Activated CD4-positive, alpha-beta T cell treated with anti-CD3 and anti-CD28 coated beads for 24 hours (primary cell): ENCODE measurements around the gene LAMA1.

Experiments used
- DNase-seq, 2 donors: peaks; one replicate each; pipeline ENCODE4 v3.0.0-alpha.2; 2020; ENCODE audit warnings: low read depth in 2 of 2

Gene LAMA1

DNA sequence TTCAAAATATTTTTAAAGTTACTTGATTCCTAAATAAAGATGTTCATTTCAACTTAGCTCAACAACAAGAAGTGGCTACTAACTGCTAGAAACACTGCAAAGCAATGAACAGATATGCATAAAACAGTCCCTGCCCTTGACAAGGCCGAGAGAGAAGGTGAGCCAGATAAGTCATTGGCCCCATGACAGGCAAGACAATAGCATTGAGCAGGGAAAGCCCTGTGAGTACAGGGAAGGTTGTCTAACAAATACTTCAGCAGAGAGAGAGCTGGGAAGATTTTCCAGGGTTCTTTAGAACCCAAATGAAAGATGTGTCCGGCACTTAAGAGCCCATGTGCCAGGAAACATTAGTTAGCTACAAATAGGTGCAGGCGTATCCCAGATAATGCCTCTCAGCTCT lies 4.7 kb downstream of the LAMA1 start:
- no peak for DNase-seq

DNA sequence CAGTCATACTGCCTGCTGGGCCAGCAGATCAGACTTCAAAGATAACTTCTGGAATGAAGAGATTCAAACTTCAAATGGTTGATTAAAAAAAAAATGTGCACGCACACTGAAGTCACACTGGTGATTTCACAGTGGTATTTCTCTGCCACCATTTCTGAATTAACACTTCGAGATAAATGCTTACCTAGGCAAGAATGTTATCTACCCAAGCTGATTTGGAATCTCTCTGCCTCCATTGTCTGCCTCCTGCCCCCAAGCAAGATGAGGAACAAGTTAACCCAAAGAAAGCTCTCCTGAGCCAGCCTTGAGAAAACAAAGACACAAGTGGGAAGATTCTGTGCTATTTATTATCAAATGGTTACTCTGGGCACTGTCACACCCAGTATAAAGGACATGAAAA lies 6.5 kb downstream of the LAMA1 start:
- no peak for DNase-seq

DNA sequence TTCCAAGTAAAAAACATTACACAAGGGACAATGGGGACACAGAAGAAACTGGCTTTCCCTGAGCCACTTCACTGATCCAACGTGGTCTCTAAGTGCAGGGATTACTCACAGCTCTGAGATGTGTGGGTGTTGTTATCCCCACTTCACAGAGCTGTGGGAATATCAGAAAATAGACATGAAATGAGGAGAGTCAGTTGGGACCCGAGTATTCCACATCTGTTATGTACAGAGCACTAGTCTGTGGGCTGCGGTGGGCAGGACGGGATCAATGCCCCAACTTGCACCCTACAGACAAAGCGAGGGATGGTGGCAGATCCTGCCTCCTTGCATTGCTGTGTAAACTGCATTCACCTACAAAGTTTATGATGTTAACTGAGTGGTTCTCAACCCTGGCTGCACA lies 11.7 kb downstream of the LAMA1 start:
- no peak for DNase-seq

DNA sequence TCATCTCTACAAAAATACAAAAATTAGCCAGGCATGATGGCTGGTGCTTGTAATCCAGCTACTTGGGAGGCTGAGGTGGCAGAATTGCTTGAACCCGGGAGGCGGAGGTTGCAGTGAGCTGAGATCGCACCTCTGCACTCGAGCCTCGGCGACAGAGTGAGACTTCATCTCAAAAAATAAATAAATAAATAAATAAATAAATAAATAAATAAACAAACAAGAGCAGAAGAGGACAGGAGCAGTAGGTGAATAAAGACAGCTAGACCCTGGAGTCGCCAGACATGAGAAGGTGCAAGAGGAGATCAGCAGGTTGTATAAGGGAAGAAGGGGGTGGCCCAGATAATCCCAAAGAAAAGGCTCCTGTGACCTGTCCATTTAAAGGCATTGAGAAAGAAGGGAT lies 12.3 kb downstream of the LAMA1 start:
- no peak for DNase-seq

DNA sequence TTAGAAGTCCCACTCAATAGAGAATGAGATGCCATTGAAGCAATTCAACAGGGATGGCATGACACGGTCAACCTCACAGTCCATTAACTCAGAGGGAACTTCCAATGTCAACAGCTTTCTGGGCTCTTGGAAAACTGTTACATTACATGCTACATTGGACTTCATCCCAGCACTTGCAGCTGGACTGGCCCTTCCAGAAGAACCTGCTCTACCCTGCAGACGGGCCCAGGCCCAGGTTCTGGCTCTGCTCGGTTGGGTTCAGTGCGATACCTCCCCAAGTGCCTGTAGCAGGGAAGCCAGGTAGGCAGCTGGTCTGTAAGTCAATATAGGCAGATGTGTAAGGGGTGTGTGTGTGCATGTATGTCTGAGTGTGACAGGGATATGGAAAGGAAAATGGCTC lies 12.9 kb downstream of the LAMA1 start:
- DNase-seq: no peak

DNA sequence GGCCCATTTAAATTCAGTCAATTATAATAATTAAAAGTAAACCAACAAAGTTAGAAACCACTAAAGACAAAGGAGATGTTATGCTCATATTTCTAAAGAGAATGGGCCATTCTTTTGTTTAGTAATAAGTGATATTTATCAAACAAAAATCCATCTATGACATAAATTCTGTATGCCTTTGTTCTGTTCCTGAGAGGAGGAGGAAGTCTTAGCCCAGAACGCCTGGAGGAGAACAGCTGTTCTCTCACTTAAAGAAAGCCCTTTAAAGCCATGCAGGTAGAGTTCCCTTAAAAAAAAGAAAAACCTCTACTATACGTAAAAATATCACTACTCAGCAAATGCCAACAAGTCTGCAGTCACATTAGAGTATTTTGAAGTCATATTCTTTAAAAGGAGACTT lies 15.5 kb downstream of the LAMA1 start:
- no peak for DNase-seq

DNA sequence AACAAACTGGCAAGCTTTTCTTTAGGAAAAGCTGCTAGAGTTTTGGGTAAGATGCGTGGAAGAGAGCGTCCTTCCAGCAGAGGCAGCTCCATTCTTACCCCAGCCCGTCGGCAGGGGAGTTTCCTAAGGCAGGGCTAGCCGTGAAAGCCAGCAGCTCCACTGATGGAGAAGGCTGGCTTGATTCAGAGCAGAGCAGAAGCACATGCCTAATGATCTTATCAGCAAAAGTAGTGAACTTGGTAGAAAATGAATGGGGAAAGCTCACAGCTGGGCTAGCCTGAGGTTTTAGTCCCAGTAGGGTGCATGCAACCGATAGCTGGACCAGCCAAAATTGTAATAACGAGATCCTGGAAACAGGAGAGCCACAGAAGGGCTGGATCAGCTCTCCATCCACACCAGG lies 20.8 kb downstream of the LAMA1 start:
- DNase-seq: no peak

DNA sequence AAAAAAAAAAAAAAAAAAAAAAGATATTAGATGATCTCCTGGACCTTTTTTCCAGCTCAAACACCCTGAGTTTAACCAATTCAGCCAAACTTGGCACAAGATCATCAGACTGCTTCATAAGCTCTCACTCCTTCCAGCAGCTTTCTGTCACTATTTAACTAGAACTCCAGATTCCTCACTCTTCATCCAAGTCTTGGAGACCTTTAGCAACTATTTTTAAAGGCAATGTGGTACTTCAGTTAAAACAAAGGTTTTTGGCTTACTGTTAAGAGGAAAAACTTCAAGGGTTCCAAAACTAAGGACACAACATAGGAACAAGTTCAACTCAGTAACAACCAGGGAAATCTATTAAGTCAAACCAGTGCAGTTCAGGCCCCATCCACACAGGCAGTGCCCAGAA lies 23.2 kb downstream of the LAMA1 start:
- DNase-seq: no peak

DNA sequence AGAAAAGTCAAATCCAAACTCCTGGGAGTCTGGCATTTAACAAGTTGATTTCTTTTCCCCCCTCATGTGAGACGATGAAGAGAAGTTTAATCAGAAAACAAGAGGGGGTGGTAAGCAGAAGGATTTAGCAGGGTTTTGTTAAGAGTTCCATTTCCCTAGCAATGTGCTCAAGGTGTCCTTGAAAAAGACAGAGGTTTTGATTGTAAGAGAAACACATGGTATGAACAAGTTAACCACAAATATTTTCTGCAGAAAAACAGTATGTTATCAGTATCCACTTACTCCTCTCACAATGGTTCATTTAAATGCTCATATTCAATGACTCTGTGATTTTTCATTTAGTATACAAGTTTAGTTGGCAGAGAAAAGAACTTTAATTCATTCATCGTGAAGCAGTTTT lies 26.8 kb downstream of the LAMA1 start:
- no peak for DNase-seq

DNA sequence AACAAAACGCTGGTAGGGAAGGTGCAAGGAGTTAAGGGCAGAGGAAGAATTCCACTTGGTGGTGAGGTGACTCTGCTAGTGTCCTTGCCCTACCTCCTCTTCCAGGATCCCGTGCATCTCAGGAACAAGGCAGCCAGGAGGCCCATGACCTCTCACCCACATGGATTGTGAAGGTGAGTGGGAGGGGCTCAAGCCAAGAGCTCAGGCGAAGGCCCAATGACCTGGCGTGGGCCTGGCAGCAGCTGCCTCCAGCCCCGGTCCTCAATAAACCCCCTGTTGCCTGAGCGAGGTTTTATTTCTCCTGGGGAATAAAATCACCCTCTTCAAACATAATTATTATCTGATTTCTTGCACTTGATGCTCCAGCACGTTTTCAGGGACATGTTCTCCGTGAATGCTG lies 28.2 kb downstream of the LAMA1 start:
- DNase-seq: no peak

DNA sequence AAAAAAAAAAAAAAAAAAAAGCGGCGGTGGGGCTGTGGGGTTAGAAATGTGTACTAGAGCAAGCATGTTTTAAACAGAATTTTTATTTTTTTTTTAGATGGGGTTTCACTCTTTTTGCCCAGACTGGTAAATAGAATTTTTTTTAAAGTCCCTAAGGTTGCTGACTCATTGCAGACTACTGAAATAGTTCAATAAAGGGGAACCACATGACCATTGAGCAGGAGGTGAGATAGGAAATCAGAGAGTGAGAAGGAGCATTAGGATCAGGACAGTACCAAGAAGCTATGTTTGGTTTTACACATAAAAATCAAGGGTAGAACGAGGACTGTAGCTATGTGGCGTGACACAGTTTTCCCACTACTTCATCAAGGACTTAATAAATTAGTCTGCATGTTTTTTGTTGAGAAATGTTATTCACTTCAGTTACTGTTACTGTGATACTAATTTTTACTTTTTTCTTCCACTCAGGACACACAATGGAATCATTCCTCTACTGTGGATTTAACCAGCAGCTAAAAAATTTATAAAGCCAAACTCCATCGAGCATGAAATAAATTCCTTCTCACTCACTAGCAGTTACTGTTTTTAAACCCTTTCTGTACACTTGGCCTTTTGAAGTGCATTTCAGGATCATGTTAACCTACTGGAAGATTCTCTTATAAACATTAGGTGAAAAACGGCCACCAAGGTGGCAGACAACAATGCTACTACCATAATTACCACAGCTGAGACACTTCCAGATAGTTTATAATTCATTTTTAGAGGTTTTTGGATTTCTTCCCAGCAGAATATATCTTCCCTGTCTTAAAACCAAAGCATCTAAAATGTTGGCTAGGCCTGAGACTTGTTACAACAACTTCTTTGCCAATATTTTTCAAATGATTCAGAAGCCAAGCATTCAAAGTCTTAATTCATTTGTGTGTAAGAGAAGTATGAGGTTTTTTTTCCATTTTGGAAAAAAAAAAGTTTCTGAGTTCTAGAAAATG lies 33.2 kb downstream of the LAMA1 start:
- DNase-seq: no peak

DNA sequence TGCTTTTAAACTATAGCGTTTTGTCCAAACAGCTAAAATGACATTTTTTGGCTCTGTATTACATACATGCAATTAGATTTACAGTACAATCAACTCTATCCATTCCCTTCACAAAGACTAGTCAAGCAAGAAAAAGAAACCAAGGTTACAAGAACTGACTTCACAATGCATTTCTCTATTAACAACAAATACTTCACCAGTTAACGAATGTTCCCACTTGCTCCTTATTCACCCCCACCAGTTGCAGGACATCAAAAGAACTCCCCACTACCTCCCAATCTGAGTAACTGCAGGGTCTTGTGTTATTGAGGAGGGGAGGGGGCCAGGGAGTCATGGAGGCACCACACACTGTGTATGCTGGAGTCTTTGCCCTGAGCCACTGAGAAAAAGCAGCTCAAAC lies 34.9 kb downstream of the LAMA1 start:
- DNase-seq: no peak

DNA sequence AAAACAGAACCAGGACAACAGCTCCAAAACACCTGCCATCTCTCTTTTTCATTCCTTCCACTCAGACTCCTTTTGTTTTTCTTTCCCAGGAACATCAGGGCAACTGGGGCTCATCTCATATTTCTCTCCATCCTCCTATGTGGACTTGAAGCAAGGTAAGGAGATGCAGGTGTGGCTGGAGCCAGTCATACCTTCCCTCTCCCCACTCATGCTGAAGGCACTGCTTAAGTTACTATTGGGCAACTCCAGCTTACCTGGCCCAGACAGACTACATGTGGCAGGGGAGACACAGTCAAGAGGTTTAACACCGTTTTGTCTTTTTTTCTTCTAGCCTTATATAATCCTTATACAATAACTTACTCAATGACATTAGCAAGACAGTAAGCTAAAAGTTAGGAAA lies 38.4 kb downstream of the LAMA1 start:
- DNase-seq: no peak

DNA sequence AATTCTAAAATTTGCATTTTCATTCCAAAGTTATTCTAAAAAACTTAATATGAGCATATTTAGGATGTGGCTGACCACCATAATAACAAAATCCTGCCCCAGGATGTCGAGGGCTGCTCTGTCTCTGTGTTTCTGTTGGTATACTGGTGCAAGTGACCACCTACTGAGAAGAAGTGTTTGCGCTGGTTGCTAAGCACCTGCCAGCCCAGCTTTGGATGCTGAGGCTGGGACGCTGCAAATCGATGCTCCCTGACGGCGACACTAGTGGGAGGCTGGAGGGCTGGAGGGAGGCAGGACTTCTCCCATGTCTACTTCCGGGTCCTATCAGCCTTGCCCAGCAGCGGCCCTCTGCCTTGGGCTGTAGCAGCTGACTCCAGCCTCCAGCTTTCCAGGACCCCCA lies 45.0 kb downstream of the LAMA1 start:
- no peak for DNase-seq

DNA sequence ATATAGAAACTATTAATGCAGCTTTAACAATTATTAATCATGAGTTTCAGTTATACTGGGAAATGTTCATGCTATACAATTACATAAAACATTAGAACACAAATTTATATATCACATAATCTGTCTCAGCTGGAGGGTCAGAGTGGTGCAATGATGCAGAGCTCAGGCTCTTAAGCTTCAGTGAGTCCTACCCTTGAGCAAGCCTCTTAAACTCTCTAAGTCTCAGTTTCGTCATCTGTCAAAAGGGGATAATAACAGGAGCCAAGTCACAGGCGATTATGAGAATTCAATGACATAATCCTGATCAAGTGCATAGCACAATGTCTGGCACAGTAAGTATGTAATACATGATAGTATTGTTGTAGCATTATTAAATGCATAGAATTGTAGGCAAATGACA lies 46.0 kb downstream of the LAMA1 start:
- no peak for DNase-seq

DNA sequence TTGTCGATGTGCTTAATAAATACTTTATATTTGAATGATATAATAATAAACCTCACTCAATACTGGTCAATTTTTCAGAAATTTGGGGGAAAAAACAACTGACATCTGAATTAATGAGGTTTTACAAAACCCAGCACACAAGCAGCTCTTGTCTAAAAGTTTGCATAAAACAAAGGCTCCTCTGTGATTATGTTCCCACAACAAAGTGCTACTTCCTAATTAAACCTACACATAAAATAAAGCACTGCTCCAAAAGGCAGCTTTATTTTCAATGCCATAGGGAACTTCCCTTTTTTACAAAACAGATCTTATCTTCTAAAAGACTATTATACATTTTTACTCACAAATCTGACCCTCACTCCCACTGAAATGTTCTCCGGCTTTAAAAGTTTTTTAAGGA lies 47.1 kb downstream of the LAMA1 start:
- no peak for DNase-seq

DNA sequence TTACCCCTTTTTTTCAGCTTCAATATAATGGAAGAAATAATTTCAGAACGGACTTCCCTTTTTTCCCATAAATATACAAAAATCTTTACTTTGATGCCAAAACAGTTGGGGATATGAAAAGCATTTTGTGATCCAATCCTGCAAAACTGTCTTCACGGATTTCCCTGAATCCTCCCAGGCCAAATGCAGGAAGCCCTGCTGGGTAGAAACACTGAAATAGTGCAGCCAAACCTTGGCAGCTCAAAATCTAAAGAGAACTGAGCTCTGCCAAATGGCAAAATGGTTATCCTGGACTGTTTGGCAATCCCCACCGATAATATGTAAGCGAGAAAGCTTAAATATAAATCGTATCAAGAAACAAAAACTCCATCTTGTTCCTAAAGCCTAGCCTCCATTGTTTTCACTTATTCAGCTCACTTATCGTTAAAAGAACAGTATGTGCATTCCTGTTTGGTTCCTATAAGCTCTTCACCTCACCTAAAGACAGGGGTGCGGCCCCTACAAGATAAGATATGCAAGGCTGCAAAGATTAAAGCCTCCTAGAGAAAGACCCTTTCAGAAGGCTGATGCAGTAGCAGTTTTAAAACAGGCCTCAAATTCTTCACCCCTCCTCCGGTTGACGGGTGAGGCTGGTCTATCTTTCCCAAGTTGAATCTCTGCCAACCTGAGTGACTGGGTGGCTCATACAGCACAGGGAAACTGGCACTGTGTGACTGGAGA lies 48.6 kb downstream of the LAMA1 start:
- DNase-seq: no peak

DNA sequence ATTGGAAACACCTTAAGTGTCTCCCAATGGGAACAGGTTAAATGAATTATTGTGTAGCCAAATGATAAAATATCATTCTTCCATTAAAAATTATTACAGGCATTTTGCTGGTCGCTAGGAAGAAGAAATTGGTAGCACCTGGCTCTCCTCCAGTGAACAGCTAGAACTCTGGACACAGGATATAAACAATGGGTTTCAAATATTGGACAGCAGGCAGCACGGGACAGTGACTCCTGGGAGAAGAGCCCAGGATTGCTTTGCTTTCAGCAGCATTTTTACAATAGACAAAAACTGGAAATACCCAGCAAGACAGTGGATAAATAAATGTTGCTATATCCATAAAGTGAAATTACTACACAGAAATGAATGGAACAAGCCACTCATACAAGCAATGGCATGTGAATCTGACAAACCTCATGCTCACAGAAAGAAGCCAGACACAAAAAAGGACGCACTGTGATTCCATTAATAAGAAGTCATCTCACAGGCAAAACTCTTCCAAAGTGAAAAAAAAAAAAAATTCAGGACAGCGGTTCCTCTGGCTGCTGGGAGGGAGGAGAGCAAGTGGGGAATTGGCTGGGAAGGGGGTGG lies 50.5 kb downstream of the LAMA1 start:
- DNase-seq: no peak

DNA sequence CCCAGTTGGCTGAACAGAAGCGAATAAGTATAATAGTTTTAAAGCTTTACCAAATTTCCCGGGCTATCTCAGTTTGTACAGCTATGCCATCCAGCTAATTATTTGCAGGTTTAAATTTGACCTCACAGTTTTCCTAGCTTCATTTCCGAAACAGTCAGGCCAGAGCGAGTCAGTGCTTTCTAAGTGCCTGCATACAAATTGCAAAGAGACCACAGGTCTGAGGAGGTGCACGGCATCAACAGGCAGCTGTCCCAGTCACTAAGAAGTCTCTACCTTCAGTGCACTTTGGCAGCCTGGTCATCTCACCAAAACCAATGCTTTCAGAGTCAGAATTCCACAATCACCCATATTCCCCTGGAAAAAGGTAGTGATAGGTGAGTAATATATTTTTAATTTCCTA lies 51.9 kb downstream of the LAMA1 start:
- DNase-seq: no peak

DNA sequence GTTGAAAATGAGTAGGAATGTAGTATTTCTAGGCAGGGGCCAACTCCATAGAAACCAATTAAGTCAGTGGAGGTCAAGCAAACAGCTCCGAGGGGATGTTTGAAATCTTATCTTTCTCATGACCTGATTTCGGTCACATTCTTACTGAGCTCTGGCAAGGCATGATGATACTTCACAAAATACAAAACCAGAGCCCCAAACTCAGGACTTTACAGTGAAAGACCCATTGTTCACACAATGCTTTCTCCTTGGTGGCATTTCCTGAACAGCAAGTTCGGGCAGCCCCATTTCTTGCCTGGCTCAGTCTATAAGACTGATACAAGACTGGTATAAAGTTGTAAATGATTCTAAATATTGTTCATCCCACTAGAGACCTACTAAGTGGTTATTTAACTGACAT lies 53.3 kb downstream of the LAMA1 start:
- no peak for DNase-seq

DNA sequence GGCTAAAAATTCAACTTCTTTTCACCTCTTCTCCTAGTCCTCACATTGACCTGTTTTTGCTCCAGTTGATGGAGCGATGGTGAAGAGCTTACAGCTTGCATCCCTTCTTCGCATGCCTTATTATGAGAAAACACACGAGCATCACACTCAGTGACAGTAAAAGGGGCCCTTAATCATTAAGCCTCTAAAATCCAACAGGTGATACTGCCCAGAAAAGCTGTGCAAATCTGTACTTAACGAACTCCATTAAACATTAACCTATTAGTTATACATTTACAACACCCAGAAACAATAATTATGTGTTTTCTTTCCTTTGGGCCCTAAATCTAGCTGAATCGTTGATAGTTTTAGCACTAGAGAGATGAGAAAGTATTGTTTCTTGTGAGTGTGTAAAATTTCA lies 54.8 kb downstream of the LAMA1 start:
- no peak for DNase-seq

DNA sequence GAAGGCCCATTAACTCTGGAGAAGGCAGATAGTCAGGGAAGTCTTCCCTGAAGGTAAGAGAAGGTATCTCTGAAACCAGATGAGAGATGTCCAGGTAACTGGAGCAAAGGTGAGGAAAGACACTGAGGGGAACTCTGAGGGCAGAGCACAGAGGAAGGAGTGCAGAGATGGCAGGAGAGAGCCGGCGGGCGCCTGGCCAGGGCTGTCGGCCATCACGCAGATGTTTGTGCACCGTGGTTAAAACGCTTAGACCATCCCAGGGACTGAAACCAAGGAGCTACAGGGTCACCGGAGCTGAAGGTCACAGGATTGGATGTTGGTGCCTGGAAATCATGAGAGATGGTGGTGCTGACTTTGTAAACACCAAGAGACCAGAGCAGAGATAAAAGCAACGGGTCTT lies 55.4 kb downstream of the LAMA1 start:
- no peak for DNase-seq

DNA sequence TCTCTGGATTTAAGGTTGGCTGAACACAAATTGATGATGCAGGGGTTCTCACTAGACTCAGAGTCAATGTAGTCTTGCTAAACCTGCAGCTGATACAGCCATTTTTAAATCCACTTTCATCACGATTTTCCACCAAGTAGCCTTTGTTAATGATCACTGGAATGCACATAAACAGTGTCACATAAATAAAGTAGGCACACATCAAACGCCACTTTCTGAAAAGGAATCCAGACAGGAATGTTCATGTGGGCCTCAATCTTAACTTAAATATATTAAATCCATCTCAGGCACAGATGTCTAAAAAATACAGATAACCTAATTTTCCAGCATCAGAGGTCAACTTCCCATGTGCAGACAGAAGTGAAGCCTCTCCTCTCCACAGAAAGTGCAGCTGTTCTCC lies 58.3 kb downstream of the LAMA1 start:
- no peak for DNase-seq
